ENCODE results near the gene LTBP3. TPM values are rescaled to one million over a fixed set of nuclear protein-coding genes. Genes with fewer than 3 reads are reported as not detected.

LTBP3 gene
- total RNA-seq, 1 donor = 23.7 TPM

DNA sequence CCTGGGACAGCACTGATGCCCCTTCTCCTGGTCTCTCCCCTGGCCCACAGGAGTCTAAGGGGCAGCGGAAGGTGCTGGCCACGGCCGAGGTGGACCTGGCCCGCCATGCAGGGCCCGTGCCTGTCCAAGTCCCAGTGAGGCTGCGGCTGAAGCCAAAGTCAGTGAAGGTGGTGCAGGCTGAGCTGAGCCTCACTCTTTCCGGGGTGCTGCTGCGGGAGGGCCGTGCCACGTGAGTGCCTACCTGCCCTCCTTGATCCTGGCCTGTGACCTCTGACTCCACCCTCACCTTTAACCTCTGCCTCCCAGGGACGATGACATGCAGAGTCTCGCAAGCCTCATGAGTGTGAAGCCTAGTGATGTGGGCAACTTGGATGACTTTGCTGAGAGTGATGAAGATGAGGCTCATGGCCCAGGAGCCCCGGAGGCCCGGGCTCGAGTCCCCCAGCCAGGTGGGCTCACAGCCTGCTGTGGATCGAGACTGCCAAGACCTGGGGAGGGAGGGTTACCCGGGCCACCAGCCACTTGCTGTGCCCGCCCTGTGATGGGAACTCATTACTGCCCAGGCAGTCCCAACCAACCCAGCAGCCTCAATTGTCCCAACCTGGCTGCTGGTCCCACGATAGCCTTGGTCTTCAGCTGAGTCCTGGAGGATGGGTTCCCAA is 22.0 kb upstream of the LTBP3 start:
- DNase-seq (ENCODE audit: low read depth) = no peak
- H3K4me3 ChIP-seq (ENCODE audit: low read depth, low read length) = no peak overlapping the region
- TF ChIP-seq, protein P1, sequence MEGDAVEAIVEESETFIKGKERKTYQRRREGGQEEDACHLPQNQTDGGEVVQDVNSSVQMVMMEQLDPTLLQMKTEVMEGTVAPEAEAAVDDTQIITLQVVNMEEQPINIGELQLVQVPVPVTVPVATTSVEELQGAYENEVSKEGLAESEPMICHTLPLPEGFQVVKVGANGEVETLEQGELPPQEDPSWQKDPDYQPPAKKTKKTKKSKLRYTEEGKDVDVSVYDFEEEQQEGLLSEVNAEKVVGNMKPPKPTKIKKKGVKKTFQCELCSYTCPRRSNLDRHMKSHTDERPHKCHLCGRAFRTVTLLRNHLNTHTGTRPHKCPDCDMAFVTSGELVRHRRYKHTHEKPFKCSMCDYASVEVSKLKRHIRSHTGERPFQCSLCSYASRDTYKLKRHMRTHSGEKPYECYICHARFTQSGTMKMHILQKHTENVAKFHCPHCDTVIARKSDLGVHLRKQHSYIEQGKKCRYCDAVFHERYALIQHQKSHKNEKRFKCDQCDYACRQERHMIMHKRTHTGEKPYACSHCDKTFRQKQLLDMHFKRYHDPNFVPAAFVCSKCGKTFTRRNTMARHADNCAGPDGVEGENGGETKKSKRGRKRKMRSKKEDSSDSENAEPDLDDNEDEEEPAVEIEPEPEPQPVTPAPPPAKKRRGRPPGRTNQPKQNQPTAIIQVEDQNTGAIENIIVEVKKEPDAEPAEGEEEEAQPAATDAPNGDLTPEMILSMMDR (IDR thresholded peaks at IDR 0.05; ENCODE audit: insufficient read depth, low read depth, low read length) = no peak

DNA sequence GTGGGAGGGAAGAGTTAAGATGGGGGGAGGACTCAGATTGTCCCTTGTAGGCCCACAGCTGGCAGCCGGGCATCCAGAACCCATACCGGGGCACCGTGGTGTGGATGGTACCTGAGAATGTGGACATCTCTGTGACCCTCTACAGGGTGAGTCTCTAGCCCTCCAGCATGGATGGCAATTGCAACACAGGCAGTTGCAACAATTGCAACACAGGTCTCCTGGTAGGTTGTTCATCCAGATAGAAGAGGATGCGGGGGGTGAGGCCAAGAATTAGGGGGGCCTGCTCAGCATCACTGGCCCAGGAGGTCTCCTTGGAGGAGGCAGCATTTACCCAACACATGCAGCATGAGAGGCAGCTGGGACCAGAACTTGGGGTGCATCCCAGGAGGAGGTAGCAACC is 21.1 kb upstream of the LTBP3 start:
- no peak for DNase-seq (ENCODE audit: low read depth)
- TF ChIP-seq, protein P1 (IDR thresholded peaks at IDR 0.05; ENCODE audit: insufficient read depth, low read depth, low read length) = no peak

GRCh38 chr11:65578667-65579066 is 20.5 kb upstream of the LTBP3 start:
- H3K4me3 ChIP-seq (ENCODE audit: low read depth, low read length) = no peak overlapping the region
- TF ChIP-seq, protein P1 (IDR thresholded peaks at IDR 0.05; ENCODE audit: insufficient read depth, low read depth, low read length) = no peak
- no peak for DNase-seq (ENCODE audit: low read depth)

More for the DNA sequence above, 21.1 kb upstream of the LTBP3 start:
- H3K4me3 ChIP-seq (ENCODE audit: low read depth, low read length) = no peak overlapping the region

DNA sequence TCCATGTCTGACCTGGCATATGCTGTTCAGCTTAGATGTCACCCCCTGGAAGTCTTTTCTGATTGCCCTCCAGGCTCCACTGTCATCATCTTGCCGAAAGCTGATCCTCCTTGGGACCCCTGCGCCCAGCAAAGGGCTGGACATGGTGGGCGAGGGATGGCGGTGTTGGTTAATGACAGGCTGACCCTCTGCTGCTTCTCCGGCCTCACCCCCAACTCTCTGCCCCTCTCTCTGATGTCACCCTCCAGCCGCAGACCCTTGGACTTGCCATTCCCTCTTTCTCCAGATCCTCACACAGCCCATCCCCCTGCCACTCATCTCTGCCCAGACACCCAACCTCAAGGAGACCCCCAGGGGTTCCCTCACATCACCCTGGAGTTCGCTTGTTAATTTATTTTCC is 20.0 kb upstream of the LTBP3 start:
- TF ChIP-seq, protein P1 (IDR thresholded peaks at IDR 0.05; ENCODE audit: insufficient read depth, low read depth, low read length) = no peak
- no peak overlapping the region for H3K4me3 ChIP-seq (ENCODE audit: low read depth, low read length)
- DNase-seq (ENCODE audit: low read depth) = no peak

GRCh38 chr11:65577756-65578109 is 19.6 kb upstream of the LTBP3 start:
- no peak for DNase-seq (ENCODE audit: low read depth)
- TF ChIP-seq, protein P1 (IDR thresholded peaks at IDR 0.05; ENCODE audit: insufficient read depth, low read depth, low read length) = no peak
- H3K4me3 ChIP-seq (ENCODE audit: low read depth, low read length) = peak overlapping the region; percentile 74

DNA sequence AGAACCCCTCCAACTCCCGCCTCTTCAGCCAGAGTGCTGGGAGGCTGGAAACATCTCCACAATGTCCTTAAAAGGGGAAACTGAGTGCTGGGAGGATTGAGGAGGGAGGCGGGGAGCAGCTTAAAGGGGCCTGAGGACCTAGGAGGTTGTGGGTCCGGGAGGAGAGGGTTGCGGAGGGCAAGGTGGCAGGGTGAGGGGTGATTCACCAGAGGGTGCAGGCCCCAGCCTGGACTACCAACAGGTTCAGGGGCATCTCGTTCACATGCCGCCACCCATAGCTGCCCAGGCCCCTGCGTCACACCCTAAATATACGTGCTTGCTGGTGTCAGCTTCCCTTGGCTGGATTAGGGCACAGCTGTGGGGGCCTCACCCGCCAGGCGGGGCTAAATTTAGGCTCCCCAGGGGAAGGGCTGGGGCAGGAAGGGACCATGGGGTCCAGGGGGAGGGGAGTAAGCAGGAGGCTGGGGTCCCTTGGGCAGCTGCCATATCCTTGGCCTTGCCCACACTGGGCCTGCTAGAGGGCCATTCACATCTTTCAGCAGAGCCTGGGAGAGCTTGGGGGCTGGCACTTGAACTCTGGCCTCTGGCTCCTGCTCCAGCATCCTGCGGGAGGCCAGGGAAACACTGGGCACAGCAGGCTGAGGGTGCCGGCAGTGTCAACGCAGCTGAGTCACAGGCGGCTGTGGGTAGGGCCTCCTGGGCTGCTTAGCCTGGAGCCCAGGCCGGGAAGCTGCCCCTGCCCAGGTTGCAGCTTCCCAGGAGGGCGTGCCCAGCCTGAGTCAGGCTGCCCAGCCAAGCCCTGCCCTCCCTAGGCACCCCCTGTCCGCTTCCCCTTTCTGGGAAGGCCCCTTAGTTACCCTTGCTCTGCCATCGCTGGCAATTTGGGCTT is 19.0 kb upstream of the LTBP3 start:
- TF ChIP-seq, protein P1 (IDR thresholded peaks at IDR 0.05; ENCODE audit: insufficient read depth, low read depth, low read length) = no peak
- peak overlapping the region; percentile 74 for H3K4me3 ChIP-seq (ENCODE audit: low read depth, low read length)
- peak; percentile 75 for DNase-seq (ENCODE audit: low read depth)
